Caco-2 (cell line): ENCODE results near the gene TP53BP1. TPM values are rescaled to one million over a fixed set of nuclear protein-coding genes. Genes with fewer than 3 reads are reported as not detected.

Experiments
- BruUV-seq: library from RNA; stranded (reverse); fragments of 400-500 nt; replicated peaks from 2 replicates; lab custom pipeline; 2021; lab: Mats Ljungman, UMichigan
- CTCF ChIA-PET: fragments of 300-600 bp; sonication (Branson Sonifier 250); formaldehyde crosslinking; loops from one replicate; lab custom pipeline; 2022; ENCODE audit warnings: antibody characterized with exemption; lab: Charles Lee
- POLR2A ChIA-PET: fragments of 300-600 bp; sonication (Branson Sonifier 250); formaldehyde crosslinking; loops from one replicate; lab custom pipeline; 2022; ENCODE audit warnings: antibody characterized with exemption; lab: Charles Lee
- DNase-seq, 2 experiments: peaks; one replicate each; pipeline versions ENCODE4 v3.0.0 to v3.0.0-alpha.2; 2020 to 2022
- H3K27me3 ChIP-seq: replicated peaks from 2 replicates; pipeline ENCODE4 v1.6.0; 2011; ENCODE audit warnings: low read length; ENCODE audit not compliant: control insufficient read depth, insufficient read depth
- H3K36me3 ChIP-seq: 2 replicates; pipeline ENCODE4 v1.5.1; 2011; ENCODE audit warnings: low read length; ENCODE audit not compliant: control insufficient read depth, insufficient read depth
- H3K4me1 ChIP-seq: fragments of 250-450 bp; sonication (Bioruptor Pico); 2 replicates; pipeline ENCODE4 v1.5.1; 2020; ENCODE audit warnings: mild to moderate bottlenecking
- H3K4me3 ChIP-seq: 2 replicates; pipeline ENCODE4 v1.5.1; 2011; ENCODE audit warnings: low read depth, mild to moderate bottlenecking, control low read depth, low read length
- H3K9me3 ChIP-seq: fragments of 250-450 bp; sonication (Bioruptor Pico); 2 replicates; pipeline ENCODE4 v1.5.1; 2020; ENCODE audit warnings: mild to moderate bottlenecking, moderate library complexity
- H3K27ac Mint-ChIP-seq: one replicate; pipeline ENCODE4 v1.8.0; 2022; ENCODE audit warnings: mixed read lengths; ENCODE audit not compliant: unreplicated experiment
- H3K27me3 Mint-ChIP-seq: one replicate; pipeline ENCODE4 v1.8.0; 2022; ENCODE audit warnings: mixed read lengths; ENCODE audit not compliant: insufficient read depth, unreplicated experiment
- H3K36me3 Mint-ChIP-seq: one replicate; pipeline ENCODE4 v1.8.0; 2022; ENCODE audit warnings: mild to moderate bottlenecking, mixed read lengths; ENCODE audit not compliant: insufficient read depth, unreplicated experiment
- H3K4me1 Mint-ChIP-seq: one replicate; pipeline ENCODE4 v1.8.0; 2022; ENCODE audit warnings: low read depth, mixed read lengths; ENCODE audit not compliant: unreplicated experiment
- H3K4me3 Mint-ChIP-seq: one replicate; pipeline ENCODE4 v1.8.0; 2022; ENCODE audit warnings: mild to moderate bottlenecking, moderate library complexity, mixed read lengths; ENCODE audit not compliant: unreplicated experiment
- H3K9me3 Mint-ChIP-seq: one replicate; pipeline ENCODE4 v1.8.0; 2022; ENCODE audit warnings: mixed read lengths; ENCODE audit not compliant: unreplicated experiment
- CTCF ChIP-seq, 2 experiments: fragments of 200-600 bp in 1 of 2; IDR thresholded peaks; 1 replicate in 1 of 2; 2 replicates in 1 of 2; pipeline versions ENCODE4 v1.5.1 to v1.8.0; 2011 to 2022; ENCODE audit warnings: antibody characterized with exemption in 1 of 2, control low read depth in 1 of 2, inconsistent platforms in 1 of 2, low read depth in 1 of 2, low read length in 1 of 2, mild to moderate bottlenecking in 1 of 2, moderate library complexity in 1 of 2; ENCODE audit not compliant: insufficient read depth in 1 of 2, severe bottlenecking in 1 of 2, unreplicated experiment in 1 of 2
- intact Hi-C: fragments of 100-400 bp; cut with micrococcal nuclease; formaldehyde crosslinking; loops from one replicate; pipeline ENCODE4 v1.10.0; 2022; ENCODE audit not compliant: unreplicated experiment
- total RNA-seq: library from RNA; stranded (reverse); gene quantifications from 2 replicates; pipeline ENCODE4 v1.2.3, GENCODE V29; 2022

Gene TP53BP1
- total RNA-seq, 1 experiment from 2014 or later: 39.8 TPM

DNA sequence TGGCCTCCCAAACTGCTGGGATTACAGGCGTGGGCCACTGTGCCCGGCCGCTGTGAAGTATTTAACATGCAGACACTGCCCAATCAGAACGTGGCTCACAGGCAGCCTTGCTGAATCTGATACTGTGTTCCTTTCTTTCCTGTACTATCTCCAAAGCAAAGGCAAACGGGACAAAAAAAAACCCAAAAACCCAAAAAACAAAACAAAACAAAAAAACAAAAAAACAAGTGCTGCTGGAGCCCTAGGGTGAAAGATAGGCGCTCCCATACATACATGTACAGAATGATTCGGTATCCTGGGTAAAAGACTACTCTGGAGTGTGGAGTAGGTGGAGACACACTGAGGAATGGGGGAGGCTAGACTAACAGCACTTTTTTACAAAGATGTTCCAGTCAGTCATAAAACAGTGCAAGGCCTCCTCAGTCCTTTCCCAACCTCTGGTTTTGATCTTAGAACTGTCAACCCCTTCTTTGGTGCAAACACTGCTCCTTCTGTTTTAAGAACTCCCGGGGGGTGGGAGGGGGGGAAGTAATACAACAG lies 16.8 kb upstream of the TP53BP1 start:
- TF ChIP-seq CTCF (IDR thresholded peaks at IDR 0.05; ENCODE audit: insufficient read depth in 1 of 2, low read depth in 1 of 2, low read length in 1 of 2, severe bottlenecking in 1 of 2, unreplicated experiment in 1 of 2): no peak
- POLR2A ChIA-PET: interaction anchor here (0.6 kb wide), 1 partner anchor 16 kb away, joined by 3 read pairs; no protein-coding TSS in a partner anchor
- H3K9me3 Mint-ChIP-seq: no peaks in the 10 kb centered on the region
- H3K9me3 ChIP-seq: no peaks in the 10 kb centered on the region
- peak overlapping the region; percentile 99 for H3K4me3 Mint-ChIP-seq
- H3K4me1 ChIP-seq: peaks cover 5% of the 10 kb centered on the region; the same call in 1 of the 2 replicates
- intact Hi-C loops: no loop called here
- BruUV-seq: no TSS peak
- H3K36me3 ChIP-seq: no peaks in the 10 kb centered on the region
- H3K27me3 ChIP-seq: no peaks in the 10 kb centered on the region; the same call in 1 of the 2 replicates
- DNase-seq: no peak
- H3K4me3 ChIP-seq: peak overlapping the region; percentile 52
- H3K27ac Mint-ChIP-seq: peak overlapping the region; percentile 87
- CTCF ChIA-PET: interaction anchor here (0.7 to 3.1 kb wide), 2 partner anchors 17 to 107 kb away, joined by 4 to 17 read pairs; partner anchors contain the start of gene TP53BP1
- H3K36me3 Mint-ChIP-seq: peaks cover 20% of the 10 kb centered on the region
- H3K4me1 Mint-ChIP-seq: peaks cover 18% of the 10 kb centered on the region
- peaks cover 5% of the 10 kb centered on the region for H3K27me3 Mint-ChIP-seq

DNA sequence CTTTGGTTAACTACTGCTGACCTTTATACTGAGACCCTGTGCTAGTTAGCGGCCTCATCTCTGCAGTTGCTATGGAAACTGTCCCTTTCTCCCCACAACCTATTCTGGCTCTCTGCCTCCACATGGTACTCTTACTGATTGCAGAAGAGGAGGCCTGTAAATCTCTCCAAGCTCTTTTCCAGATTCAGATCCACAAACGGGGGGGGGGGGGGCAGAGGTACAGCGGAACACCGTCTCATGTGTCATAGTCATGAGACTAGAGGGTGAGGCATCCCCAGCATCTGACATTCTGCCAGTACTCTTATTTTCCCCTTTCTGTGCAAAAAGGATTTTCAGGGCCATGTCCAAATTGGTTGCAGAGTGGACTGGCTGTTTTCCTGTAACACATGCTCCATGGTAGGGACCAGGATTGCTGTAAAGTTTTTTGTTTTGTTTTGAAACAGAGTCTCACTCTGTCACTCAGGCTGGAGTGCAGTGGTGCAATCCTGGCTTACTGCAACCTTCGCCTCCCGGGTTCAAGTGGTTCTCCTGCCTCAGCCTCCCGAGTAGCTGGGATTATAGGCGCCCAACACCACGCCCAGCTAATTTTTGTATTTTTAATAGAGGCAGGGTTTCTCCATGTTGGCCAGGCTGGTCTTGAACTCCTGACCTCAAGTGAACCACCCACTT lies 16.2 kb upstream of the TP53BP1 start:
- BruUV-seq: no TSS peak
- TF ChIP-seq CTCF (IDR thresholded peaks at IDR 0.05; ENCODE audit: insufficient read depth in 1 of 2, low read depth in 1 of 2, low read length in 1 of 2, severe bottlenecking in 1 of 2, unreplicated experiment in 1 of 2): no peak
- no peaks in the 10 kb centered on the region; the same call in 1 of the 2 replicates for H3K27me3 ChIP-seq
- no peaks in the 10 kb centered on the region for H3K9me3 ChIP-seq
- CTCF ChIA-PET: no interaction called here
- H3K4me1 ChIP-seq: peaks cover 5% of the 10 kb centered on the region; the same call in 1 of the 2 replicates
- POLR2A ChIA-PET: no interaction called here
- H3K27me3 Mint-ChIP-seq: peaks cover 5% of the 10 kb centered on the region
- no peak overlapping the region for H3K4me3 ChIP-seq
- no peak overlapping the region for H3K27ac Mint-ChIP-seq
- intact Hi-C loops: no loop called here
- DNase-seq: no peak
- peaks cover 20% of the 10 kb centered on the region for H3K36me3 Mint-ChIP-seq
- peaks cover 18% of the 10 kb centered on the region for H3K4me1 Mint-ChIP-seq
- no peaks in the 10 kb centered on the region for H3K36me3 ChIP-seq
- H3K4me3 Mint-ChIP-seq: no peak overlapping the region
- no peaks in the 10 kb centered on the region for H3K9me3 Mint-ChIP-seq

GRCh38 chr15:43508421-43508820 lies 15.5 kb upstream of the TP53BP1 start:
- intact Hi-C loops: no loop called here
- ChIA-PET POLR2A (no interaction called here), CTCF (no interaction called here)
- Mint-ChIP-seq H3K4me3 (no peak overlapping the region), H3K27ac (no peak overlapping the region), H3K36me3 (peaks cover 20% of the 10 kb centered on the region), H3K9me3 (no peaks in the 10 kb centered on the region), H3K27me3 (peaks cover 5% of the 10 kb centered on the region), H3K4me1 (peaks cover 18% of the 10 kb centered on the region)
- BruUV-seq: no TSS peak
- DNase-seq: no peak
- TF ChIP-seq CTCF (IDR thresholded peaks at IDR 0.05; ENCODE audit: insufficient read depth in 1 of 2, low read depth in 1 of 2, low read length in 1 of 2, severe bottlenecking in 1 of 2, unreplicated experiment in 1 of 2): no peak
- Histone ChIP-seq H3K36me3 (no peaks in the 10 kb centered on the region), H3K4me1 (peaks cover 5% of the 10 kb centered on the region; the same call in 1 of the 2 replicates), H3K27me3 (no peaks in the 10 kb centered on the region; the same call in 1 of the 2 replicates), H3K4me3 (no peak overlapping the region), H3K9me3 (no peaks in the 10 kb centered on the region)
